ENCODE data around the gene PNKP.

- no peak for TF ChIP-seq IRF1 (CRISPR knock-in tag; IDR thresholded peaks at IDR 0.05; ENCODE audit: borderline replicate concordance)
- TF ChIP-seq CBX2 (IDR thresholded peaks at IDR 0.05; ENCODE audit: insufficient read depth, low read length, poor library complexity, severe bottlenecking), result no peak
- no peak for TF ChIP-seq ZNF274 (IDR thresholded peaks at IDR 0.05; ENCODE audit: borderline replicate concordance, low read depth, low read length)
- no peak for TF ChIP-seq HDAC6 (IDR thresholded peaks at IDR 0.05; ENCODE audit: low read depth, low read length)
- no peak for TF ChIP-seq MEF2A (IDR thresholded peaks at IDR 0.05; ENCODE audit: control insufficient read depth, low read depth, low read length)
- no peak for TF ChIP-seq ADNP (tag; IDR thresholded peaks at IDR 0.05)
Observed at GRCh38 chr19:49890349-49891311, 23.3 kb upstream of the PNKP start.
